ENCODE results near the gene CBY1. TPM values are rescaled to one million over a fixed set of nuclear protein-coding genes. Genes with fewer than 3 reads are reported as not detected.

Gene CBY1
- total RNA-seq, 2 experiments from 2014 or later: 4.6 to 7.6 TPM

DNA sequence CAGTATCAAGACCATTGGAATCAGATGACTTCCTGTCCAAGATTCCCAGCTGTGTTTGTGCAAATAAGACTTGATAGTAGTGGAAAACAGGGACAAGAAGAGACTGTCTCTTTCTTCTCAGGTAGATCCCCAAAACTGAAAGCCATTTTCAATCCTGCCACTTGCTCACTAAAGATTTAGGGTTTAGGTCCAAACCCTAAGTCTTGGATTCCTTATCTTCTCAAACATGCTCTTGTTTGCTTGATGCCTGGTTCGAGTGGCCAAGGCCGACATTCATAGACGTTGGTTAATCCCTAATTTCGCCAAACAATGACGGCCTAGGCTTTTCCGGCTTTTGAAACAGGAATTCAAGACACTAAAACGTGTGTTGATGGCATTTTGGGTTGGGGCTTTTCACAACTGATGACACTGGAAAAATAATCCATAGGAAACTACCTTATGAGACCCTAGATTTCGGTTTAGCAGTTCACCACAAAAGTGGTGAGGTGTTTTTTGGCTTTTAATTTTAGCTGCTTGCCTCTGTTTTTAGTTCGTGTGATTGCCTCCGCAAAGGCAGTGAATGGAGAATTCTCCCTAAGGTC is 48.3 kb downstream of the CBY1 start:
- peak overlapping the region; percentile 88 for H3K4me3 Mint-ChIP-seq
- POLR2A ChIA-PET: interaction anchor here (0.7 to 6.3 kb wide), 11 partner anchors 8 to 652 kb away, joined by 3 to 97 read pairs (median 16); partner anchors contain the start of genes SUN2 and TOMM22
- Histone ChIP-seq H3K27me3 (ENCODE audit: control insufficient read depth in 1 of 2, insufficient read depth in 2 of 2, low read length in 2 of 2) (no peaks in the 10 kb centered on the region), H3K36me3 (ENCODE audit: insufficient read depth, low read length) (peaks cover 6% of the 10 kb centered on the region), H3K27ac (ENCODE audit: low read depth in 1 of 2, low read length in 2 of 2) (peak overlapping the region; percentile 32 to 67), H3K9me3 (ENCODE audit: control insufficient read depth in 1 of 2, insufficient read depth in 1 of 2, low read length in 2 of 2) (no peaks in the 10 kb centered on the region), H3K4me1 (ENCODE audit: insufficient read depth, low read length) (peaks cover 58% of the 10 kb centered on the region), H3K4me3 (ENCODE audit: low read length) (peak overlapping the region; percentile 49)
- peak overlapping the region; percentile 93 for H3K27ac Mint-ChIP-seq
- CTCF ChIA-PET: no interaction called here
- peaks cover 41% of the 10 kb centered on the region for H3K36me3 Mint-ChIP-seq (ENCODE audit: low read depth)
- H3K4me1 Mint-ChIP-seq (ENCODE audit: low read depth): peaks cover 66% of the 10 kb centered on the region
- intact Hi-C loops (cut with DNase I, micrococcal nuclease): loop anchor here (1.0 to 5.0 kb wide), 4 partner anchors 47 to 387 kb away; partner anchors contain the start of genes CBY1 (in 1 of the 2), CSNK1E (in 1 of the 2), DNAL4 (in 1 of the 2) and FAM227A (in 1 of the 2)
- ATAC-seq (ENCODE audit: poor library complexity): no peak
- H3K9me3 Mint-ChIP-seq: no peaks in the 10 kb centered on the region
- TF ChIP-seq, protein P1, sequence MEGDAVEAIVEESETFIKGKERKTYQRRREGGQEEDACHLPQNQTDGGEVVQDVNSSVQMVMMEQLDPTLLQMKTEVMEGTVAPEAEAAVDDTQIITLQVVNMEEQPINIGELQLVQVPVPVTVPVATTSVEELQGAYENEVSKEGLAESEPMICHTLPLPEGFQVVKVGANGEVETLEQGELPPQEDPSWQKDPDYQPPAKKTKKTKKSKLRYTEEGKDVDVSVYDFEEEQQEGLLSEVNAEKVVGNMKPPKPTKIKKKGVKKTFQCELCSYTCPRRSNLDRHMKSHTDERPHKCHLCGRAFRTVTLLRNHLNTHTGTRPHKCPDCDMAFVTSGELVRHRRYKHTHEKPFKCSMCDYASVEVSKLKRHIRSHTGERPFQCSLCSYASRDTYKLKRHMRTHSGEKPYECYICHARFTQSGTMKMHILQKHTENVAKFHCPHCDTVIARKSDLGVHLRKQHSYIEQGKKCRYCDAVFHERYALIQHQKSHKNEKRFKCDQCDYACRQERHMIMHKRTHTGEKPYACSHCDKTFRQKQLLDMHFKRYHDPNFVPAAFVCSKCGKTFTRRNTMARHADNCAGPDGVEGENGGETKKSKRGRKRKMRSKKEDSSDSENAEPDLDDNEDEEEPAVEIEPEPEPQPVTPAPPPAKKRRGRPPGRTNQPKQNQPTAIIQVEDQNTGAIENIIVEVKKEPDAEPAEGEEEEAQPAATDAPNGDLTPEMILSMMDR (IDR thresholded peaks at IDR 0.05): no peak
- H3K27me3 Mint-ChIP-seq: peaks cover 5% of the 10 kb centered on the region
- DNase-seq: no peak

DNA sequence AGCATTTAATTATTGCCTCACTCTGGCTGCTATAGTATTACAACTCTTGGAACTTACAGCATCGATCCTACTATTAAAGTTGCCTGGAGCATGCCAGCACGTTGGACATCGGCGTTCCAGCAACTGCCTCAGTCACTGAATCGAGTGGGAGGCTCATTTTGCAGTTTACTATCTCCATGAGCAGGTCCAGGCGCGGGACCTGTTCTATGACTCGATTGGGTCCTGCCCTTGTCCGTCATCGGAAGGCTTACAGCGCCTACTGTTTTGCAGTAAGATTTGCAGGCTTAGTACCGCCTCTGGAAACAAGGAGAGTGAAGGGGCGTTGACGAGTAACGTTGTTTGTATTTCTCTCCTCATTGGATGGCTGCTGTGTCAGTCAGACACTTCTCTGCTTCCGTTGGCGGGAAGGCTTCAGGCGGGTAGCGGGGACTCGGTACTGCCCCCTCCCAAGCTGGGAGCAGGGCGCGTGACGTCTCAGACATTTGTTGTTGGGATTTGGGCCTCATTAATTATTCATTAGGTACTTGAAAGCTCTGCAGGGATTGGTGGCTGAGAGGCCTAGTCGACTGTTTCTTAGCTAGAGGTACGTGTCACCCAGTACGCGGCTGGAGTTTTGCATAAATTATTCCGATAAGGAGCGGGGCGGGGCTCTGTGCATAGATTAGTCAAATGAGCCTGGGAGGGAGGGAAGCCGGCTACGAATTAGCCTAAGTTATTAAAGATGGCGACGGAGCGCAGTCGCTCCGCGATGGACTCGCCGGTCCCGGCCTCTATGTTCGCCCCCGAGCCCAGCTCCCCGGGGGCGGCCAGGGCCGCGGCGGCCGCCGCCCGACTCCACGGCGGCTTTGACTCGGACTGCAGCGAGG is 49.0 kb downstream of the CBY1 start, which contains the start of gene GTPBP1:
GTPBP1 (plus strand) TSS at position 710 of the 866 bp plus-strand sequence; CDS start at position 722, 12 bp downstream.
- Mint-ChIP-seq H3K4me3 (peak within 1 kb of the TSS; percentile 93), H3K4me1 (ENCODE audit: low read depth) (peaks cover 66% of the 10 kb centered on the region), H3K27me3 (peaks cover 5% of the 10 kb centered on the region), H3K36me3 (ENCODE audit: low read depth) (peaks cover 39% of the 10 kb centered on the region), H3K9me3 (no peaks in the 10 kb centered on the region), H3K27ac (peak within 1 kb of the TSS; percentile 93)
- Histone ChIP-seq H3K4me3 (ENCODE audit: low read length) (peak within 1 kb of the TSS; percentile 96), H3K27me3 (ENCODE audit: control insufficient read depth in 1 of 2, insufficient read depth in 2 of 2, low read length in 2 of 2) (no peaks in the 10 kb centered on the region), H3K4me1 (ENCODE audit: insufficient read depth, low read length) (peaks cover 54% of the 10 kb centered on the region), H3K36me3 (ENCODE audit: insufficient read depth, low read length) (peaks cover 13% of the 10 kb centered on the region), H3K9me3 (ENCODE audit: control insufficient read depth in 1 of 2, insufficient read depth in 1 of 2, low read length in 2 of 2) (no peaks in the 10 kb centered on the region), H3K27ac (ENCODE audit: low read depth in 1 of 2, low read length in 2 of 2) (peak within 1 kb of the TSS; percentile 70 to 80)
- DNase-seq (peak; percentile 88 to 100 (median 95)), ATAC-seq (ENCODE audit: poor library complexity) (peak; percentile 78)
- CTCF ChIA-PET: interaction anchor here (0.8 to 3.4 kb wide), 4 partner anchors 9 to 28 kb away, joined by 3 to 27 read pairs (median 4); partner anchors contain the start of gene TOMM22
- intact Hi-C loops (cut with DNase I, micrococcal nuclease): loop anchor here (1.0 to 5.0 kb wide), 4 partner anchors 46 to 87 kb away; partner anchors contain the start of genes CBY1 (in 1 of the 2), DNAL4 (in 1 of the 2), FAM227A (in 1 of the 2) and SUN2 (in 1 of the 2)
- TF ChIP-seq, protein P1 (IDR thresholded peaks at IDR 0.05): peak; percentile 22
- POLR2A ChIA-PET: interaction anchor here (0.6 to 6.3 kb wide), 24 partner anchors 9 to 1339 kb away, joined by 3 to 97 read pairs (median 6); partner anchors contain the start of genes CBX6, CBX7, CBY1 and FAM227A

Measured in CD4-positive, alpha-beta T cell (primary cell).